Measurements from ENCODE around the gene PRODH.
"Not testable (repeated sequence)": the region's sequence is repeated elsewhere in the genome, so short reads cannot be mapped to it uniquely, and the experiment has no call there.

Gene PRODH

DNA sequence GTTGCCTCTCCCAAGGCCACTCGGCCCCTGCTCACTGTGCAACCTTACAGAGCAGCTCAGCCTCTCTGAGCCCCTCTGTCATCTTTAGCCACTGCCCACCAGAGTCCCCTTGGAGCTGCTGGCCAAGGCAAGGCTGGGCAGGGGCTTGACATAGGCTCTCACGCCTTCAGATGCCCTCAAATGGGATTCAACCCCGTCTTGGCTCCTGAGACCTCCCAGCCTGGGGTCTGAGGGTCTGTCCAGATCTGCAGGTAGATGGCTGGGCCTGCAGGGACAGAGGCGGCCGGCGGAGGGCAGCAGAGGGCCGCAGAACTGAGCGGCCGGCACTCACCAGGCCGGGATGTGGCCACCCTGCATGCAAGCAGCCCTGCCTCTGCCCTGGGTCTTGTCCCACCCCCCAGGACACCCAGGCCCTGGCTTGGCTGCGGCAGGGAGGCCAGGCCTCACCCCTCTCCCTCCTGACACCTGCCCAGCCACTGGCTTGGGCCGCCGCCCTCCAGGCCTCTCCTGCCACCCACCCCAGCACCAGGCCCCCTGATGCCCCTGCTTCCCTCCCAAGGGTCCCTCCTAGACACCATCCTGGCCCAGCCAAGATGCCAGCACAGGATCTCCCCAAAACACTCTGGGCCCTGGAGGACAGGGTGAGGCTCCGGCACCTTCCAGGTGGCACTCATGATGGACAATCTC, 18.4 kb upstream of the PRODH start:
- DNase-seq (ENCODE audit: low read depth) = not testable (repeated sequence)

GRCh38 chr22:18953128-18953527, 17.0 kb upstream of the PRODH start:
- DNase-seq (ENCODE audit: low read depth) = not testable (repeated sequence)

DNA sequence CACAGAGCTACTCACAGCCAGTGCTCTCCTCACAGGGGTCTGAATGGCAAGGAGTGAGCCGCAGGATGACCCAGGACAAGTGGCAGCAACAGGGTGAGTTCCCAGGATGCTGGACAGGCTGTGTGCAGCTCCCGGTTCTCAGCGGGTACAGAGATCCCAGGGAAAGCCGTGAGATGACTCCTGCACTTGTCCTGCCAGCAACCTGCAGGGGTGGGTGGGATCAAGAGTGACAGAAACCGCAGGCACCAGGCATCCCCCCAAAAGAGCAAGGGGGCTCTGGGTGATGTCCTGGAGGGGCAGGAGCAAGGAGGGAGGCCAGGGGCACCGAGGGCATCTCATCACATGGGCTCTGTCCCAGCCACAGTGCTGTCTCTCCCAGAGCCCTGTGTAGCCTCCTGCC, 15.9 kb upstream of the PRODH start:
- no peak for DNase-seq (ENCODE audit: low read depth)

GRCh38 chr22:18950141-18950540, 14.0 kb upstream of the PRODH start:
- no peak for DNase-seq (ENCODE audit: low read depth)

DNA sequence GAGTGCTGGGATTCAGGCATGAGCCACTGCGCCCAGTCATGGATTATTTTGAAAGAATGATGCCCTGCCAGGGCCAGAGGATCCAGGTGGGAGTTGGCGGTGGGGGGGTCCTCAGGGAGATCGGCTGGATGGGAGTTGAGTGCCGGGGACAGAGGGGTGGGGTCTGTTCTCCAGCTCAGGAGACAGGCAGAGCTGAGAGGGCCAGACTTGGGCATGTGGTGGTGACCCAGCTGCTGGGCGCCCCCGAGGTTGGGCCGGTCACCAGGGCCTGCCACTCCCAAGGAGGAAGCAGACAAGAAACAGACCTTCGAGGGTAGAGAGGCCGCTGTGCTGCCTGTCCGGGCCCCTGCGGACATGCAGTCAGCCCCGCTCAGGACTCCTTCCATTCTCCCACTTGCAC, 11.8 kb upstream of the PRODH start:
- no peak for DNase-seq (ENCODE audit: low read depth)

DNA sequence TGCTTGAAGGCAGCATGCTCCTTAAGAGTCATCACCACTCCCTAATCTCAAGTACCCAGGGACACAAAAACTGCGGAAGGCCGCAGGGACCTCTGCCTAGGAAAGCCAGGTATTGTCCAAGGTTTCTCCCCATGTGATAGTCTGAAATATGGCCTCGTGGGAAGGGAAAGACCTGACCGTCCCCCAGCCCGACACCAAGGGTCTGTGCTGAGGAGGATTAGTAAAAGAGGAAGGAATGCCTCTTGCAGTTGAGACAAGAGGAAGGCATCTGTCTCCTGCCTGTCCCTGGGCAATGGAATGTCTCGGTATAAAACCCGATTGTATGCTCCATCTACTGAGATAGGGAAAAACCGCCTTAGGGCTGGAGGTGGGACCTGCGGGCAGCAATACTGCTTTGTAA, 11.0 kb upstream of the PRODH start:
- not testable (repeated sequence) for DNase-seq (ENCODE audit: low read depth)

DNA sequence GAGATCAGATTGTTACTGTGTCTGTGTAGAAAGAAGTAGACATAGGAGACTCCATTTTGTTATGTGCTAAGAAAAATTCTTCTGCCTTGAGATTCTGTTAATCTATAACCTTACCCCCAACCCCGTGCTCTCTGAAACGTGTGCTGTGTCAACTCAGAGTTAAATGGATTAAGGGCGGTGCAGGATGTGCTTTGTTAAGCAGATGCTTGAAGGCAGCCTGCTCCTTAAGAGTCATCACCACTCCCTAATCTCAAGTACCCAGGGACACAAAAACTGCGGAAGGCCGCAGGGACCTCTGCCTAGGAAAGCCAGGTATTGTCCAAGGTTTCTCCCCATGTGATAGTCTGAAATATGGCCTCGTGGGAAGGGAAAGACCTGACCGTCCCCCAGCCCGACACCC, 2.6 kb upstream of the PRODH start:
- DNase-seq (ENCODE audit: low read depth) = not testable (repeated sequence)

GRCh38 chr22:18934688-18935087, 1.4 kb downstream of the PRODH start:
- DNase-seq (ENCODE audit: low read depth) = not testable (repeated sequence)

DNA sequence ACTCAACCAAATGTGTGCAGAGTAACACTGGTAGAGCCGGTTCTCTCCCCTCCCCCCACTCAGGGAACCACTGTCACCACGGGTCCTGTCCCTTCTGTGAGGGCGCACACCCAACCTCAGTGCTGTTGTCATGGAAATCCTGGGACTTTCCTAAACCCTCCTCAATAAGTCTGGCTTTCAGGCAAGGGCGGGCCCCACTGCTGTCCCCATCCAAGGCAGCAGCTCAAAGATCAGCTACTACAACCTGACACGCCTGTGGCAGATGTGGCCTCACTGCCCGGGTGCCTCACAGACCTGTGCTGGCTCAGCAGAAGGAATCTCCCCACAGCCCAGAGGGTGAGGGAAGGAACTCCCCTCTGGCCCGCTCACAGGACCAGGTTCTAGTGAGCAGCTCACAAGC, 2.2 kb downstream of the PRODH start:
- no peak for DNase-seq (ENCODE audit: low read depth)

- DNase-seq (ENCODE audit: low read depth) = no peak
These were observed 4.0 kb downstream of the PRODH start for GRCh38 chr22:18931905-18932652.

DNA sequence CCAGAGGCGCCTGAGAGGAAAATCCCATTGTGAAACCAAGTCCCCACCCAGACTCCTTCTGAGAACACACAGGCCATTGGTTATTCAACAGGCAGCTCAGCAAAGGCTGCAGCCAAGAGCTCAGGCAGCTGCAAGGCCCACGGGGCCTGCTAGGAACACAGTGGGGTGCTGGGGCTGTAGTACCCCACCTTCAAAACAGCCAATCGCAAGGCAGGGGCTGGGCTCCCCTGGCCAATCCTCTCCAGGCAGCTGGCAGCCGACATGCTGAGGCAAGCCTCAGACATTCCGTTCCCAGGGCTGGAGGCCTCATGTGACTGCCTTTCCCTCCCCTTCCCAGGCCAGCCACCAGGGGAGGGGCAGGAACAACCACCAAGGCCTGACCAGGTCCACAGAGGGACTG, 6.6 kb downstream of the PRODH start:
- no peak for DNase-seq (ENCODE audit: low read depth)

DNA sequence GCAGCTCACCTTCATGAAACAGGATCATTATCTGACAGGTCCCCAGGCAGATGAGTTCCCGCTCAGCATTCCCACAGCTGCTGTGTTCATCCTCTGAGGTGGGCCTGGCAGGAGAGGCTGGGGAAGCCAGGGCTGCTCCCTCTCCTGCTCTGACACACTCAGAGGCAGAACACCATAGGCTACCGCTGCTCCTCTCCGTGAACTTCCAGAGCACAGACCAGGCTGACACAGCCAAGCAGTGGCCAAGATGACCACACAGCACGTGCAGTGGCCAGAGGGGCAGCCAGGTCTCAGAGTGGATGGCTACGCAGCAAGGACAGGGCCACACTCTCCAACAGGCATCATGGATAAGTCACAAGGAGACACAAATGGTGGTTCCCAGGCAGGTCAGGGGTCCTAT, 8.5 kb downstream of the PRODH start:
- DNase-seq (ENCODE audit: low read depth) = no peak

- no peak for DNase-seq (ENCODE audit: low read depth)
These were observed 9.1 kb downstream of the PRODH start for GRCh38 chr22:18927020-18927419.

DNA sequence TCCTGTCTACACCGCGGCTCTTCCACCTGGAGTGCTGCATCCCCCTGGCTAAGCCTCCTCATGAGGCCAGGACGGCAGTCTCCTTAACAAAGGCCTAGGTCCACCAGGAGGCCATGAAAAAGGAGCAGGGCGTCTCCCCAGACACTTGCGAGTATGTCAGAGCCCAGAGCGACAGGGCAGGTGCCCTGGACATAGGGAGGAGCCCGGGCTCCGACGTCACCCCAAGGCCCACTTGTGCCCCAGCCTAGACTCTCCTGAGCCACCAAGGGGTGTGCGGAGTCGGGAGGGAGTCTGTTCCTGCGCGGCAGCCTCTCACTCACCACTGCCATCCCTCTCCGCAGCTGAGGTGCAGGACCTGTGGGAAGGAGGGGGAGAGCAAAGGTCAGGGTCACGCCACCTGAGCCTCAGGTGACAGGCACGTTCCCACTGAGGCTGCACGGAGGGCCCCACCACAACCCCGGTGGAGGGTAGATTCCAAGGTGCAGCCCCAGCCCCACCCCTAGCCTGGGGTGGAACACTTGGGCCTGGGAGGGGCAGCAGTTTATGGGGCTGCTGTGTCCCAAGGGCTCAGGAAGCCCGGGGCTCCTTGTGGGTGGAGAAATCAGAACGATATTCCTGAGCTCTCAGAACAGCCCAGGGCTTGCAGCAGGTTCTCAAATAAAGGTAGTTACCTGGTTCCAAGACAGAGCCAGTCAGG, 10.6 kb downstream of the PRODH start:
- DNase-seq (ENCODE audit: low read depth) = no peak

- not testable (repeated sequence) for DNase-seq (ENCODE audit: low read depth)
These were observed 15.7 kb downstream of the PRODH start for GRCh38 chr22:18920257-18920902.

- DNase-seq (ENCODE audit: low read depth) = not testable (repeated sequence)
These were observed 18.3 kb downstream of the PRODH start for GRCh38 chr22:18917818-18918217.

DNA sequence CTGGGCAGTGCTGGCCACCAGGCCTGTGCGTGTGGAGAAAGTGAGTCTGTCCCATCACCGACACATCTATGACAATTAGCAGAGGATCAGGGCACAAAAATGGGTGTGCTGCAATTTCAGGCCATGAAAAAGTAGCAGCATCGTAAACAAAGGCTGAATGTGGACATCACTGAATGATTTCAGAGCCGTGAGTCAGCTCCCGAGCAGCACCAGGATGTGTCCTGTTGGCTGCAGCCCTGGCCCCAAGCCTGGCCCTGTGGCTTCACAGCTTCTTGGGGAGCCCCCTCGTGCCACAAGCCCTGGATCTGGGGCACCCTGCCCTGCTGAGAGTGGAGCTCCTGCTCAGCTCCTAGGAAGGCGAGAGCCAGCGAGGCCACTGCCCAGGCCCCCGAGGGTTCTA, 20.5 kb downstream of the PRODH start:
- DNase-seq (ENCODE audit: low read depth) = not testable (repeated sequence)

- DNase-seq (ENCODE audit: low read depth) = not testable (repeated sequence)
These were observed 21.5 kb downstream of the PRODH start for GRCh38 chr22:18914558-18914957.

DNA sequence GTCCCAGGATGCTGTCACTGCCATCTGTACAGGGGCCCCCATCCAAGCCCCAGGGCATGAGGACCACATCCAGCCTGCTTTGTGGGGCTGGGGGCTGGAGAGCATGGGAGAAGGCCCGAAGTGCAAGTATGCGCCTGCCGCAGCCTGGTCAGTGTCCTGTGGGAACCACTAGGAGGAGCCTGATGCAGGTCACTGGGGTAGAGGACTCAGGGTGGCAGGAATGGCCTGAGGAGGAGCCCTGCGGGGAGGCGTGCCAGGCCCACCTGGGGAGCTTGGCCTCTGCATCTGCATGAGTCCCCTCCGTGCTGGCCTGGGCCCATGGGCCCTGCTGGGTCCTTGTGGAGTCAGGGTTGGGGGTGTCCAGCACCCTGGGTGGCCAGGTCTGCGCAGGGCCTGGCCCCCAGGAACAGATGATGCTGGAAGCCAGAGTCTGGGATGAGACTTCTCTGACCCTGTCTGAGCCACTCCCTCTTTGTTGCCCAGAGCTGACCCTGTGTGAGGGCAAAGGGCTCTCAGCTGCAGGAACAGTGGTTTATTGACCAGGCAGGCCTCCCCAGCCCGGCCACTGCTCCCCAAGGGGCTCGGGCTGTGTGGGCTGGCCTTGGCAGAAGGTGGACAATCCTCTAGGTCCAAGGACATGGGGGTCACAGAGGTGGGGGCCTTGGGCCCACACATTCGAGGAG, 23.7 kb downstream of the PRODH start:
- DNase-seq (ENCODE audit: low read depth) = not testable (repeated sequence)

- not testable (repeated sequence) for DNase-seq (ENCODE audit: low read depth)
These were observed 24.6 kb downstream of the PRODH start for GRCh38 chr22:18911535-18911934.

GRCh38 chr22:18909556-18909955, 26.5 kb downstream of the PRODH start:
- DNase-seq (ENCODE audit: low read depth) = no peak

DNA sequence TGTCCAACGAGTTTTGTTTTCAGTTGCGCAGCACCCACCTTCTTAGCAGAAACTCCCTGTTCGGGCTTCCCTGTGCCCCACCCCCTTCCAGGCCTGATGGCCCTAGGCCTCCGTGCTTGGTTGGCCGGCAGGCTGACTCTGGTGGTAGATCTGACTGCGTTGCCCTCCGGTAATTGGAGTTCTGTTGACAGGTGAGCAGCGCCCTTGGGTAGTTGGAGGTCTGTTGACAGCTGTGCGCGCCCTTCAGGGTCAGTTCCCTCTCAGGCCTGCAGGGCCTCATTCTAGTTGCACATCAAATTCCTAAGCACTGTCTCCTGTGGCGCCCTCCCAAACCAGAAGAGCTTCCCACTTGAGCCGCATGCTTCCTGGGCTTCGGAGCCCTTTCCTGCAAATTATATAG, 29.2 kb downstream of the PRODH start:
- no peak for DNase-seq (ENCODE audit: low read depth)
